ENCODE results near the gene WDFY4. TPM values are rescaled to one million over a fixed set of nuclear protein-coding genes. Genes with fewer than 3 reads are reported as not detected.

Gene WDFY4
- total RNA-seq, 2 experiments from 2014 or later, result 0.11 TPM; not detected in 1

DNA sequence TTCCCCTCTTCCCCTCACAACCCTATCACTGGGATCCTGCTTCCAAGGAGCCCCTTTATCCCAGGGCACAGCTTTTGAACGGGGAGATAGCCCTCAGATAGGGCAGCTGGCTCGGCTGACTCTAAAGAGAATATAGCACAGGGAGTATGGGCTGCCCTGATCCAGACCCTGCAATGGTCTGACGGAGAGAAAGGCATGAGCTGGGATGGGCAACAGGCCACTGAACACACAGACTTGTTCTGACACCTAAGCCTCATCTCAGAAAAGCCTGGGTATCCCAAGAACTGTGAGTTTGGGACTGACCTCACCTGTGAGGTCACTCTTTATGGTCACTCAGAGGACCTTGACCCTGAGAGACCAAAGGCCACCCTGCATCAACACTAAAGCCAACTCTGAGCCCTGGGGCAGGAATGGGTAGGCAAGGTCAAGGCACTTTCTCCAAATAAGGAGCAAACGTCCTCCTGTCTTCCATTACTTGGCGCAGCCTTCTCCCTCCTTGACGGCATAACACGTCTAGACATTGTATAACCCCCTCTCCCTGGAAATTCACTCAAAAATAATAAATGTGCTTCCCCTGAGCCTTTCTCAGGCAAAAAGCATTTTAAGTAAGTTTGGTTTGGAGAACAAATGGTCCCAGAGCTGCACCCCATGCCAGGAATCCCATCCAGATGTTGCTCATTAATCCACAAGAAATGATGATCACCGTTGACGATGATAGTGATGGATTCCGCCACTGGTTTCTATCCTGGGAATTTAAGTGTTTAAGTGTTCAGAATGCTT lies 263.2 kb downstream of the WDFY4 start:
- CTCF ChIA-PET, result no interaction called here

DNA sequence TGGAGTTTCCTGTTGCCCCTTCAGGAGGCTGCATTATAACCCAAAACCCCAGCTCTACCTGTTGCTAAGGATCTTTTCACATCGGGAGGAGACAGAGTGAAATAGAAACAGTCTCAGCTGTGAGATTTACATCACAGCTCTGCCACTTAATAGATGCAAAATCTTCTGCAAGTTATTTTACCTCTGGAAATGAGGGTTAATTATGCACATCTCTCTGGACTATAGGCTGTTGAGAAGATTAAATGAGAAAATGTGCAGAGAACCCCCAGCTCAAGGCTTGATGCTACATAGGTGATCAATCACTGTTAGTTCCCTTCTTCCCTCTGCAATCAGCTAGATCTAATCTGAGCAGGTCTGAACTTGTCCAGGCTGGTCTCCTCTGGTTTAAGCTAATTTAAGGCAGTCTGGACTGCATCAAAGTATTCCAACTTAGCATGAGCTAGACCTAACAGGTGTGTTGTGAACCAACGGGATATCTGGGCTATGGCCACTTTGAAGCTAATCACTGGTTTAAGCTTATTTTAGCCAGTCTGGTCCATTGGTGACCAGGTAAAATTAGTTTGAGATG lies 263.9 kb downstream of the WDFY4 start:
- CTCF ChIA-PET, result no interaction called here
- POLR2A ChIA-PET, result no interaction called here

More for the DNA sequence above, 263.2 kb downstream of the WDFY4 start:
- POLR2A ChIA-PET, result no interaction called here

DNA sequence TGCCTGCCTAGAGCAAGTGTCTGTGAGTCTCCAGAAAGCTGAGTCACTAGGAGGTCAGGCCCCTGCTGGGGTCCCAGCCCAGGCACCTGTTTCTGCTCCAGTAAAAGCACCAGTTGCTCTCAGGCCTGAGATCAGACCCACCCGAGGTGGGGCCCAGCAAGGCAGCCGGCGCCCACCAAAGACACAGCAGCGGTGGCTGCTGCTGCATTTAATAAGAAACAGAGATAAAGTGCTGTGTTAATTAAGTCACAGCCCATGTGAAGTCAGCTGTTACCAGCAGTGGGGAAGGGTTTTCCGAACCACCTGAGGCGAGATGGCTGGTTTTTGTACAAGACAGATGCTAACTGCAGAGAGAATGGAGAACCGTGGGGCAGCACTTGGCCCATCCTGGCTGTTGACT lies 267.0 kb downstream of the WDFY4 start:
- ChIA-PET CTCF (no interaction called here), POLR2A (no interaction called here)

DNA sequence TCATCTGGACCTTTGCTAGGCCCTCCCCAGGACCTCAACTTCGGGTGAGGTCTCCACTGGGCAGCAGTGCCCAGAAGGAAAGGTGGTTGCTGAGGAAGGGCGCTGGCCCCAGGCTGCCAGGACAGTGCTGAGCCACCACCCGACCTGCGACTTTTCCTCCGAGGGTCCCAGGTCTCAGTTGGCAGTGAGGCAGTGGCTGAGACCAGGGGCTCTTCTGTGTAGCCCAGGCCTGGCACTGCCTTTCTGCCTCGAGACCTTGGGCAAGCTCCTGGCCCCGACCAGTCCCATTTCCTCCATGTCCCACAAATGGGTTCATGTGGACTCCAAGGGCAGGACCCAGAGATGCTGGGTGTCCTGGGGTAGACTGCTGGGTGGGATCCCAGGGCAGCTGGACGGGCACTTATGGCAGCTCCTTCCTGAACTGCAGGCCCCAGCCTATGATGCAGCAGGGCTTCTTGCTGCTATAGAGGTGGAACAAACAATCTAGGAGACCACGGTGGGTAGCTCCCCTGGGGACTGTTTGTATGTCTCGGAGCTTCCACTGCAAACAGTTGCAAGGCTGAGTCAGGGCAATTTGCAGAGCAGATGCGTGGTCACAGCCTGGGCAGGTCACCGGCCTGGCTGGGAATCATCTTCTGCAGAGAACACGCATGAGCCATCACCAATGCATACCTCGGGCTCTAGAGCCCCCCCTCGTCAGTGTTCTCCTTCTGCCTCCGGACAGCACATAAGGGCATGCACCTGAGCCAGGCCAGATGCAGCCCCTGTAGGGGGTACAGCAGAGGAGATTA lies 272.9 kb downstream of the WDFY4 start:
- POLR2A ChIA-PET, result no interaction called here

DNA sequence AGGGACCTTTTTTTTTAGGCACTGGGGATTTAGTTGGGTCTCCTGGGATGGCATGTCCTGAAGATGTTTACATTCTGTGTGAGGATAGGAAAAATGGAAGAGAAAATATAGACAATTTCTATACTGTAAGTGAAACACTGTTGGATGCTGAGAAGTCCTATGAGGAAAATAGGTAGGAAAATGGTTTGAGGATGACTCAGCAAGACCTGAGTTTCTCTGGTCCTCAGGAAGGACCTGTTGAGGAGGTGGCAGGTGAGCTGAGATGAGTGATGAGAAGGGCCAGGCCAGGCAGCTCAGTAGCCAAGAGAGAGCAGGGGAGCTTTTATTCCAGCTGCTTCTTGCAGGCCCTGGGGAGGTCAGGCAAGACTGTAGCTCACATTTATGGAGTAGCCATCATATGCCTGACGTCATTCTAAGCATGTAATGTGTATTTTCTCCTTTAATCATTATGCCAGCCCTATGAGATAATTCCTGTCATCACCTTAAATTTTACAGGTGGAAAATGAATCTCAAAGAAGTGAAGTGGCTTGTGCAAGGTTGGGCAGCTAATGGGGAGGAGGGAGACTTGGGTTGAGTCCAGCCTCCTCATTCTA lies 274.0 kb downstream of the WDFY4 start:
- ChIA-PET CTCF (no interaction called here), POLR2A (no interaction called here)

More for the DNA sequence above, 272.9 kb downstream of the WDFY4 start:
- CTCF ChIA-PET, result no interaction called here

DNA sequence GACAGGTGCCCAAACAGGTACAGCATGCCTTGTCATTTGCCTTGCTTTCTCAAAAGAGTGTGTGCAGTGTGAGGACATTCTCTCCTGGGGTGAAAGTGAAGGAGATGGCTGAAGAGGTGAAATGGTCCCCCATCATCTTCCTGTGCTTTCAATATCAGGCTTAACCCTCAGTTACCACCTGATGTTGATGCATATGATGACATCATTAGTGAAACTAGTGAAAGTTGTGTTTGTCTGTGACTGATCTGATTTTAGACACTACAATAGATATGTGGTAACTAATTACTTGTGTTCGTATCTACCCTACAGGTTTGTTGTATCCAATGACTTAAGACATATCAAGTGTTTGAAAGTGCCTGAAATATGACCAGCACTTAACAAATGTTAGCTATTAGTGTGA lies 279.4 kb downstream of the WDFY4 start:
- CTCF ChIA-PET, result no interaction called here
- POLR2A ChIA-PET, result no interaction called here

DNA sequence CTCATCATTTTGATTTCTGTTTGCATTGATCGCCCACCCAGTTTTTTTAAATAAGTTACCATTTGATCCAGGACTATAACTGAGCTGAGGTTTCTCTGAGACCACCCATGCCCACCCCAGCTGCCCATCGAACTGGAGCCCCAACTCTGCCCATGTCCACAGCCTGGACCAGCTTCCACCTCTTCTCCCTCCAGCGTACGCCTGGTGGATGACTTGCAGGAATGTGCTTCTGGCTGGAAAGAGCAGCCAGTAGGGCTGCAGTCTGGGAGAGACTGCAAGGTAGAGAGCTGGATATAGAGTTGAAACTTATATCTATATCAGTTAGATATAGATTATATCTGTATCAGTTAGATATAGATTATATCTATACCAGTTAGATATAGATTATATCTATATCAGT lies 280.8 kb downstream of the WDFY4 start:
- CTCF ChIA-PET, result no interaction called here

DNA sequence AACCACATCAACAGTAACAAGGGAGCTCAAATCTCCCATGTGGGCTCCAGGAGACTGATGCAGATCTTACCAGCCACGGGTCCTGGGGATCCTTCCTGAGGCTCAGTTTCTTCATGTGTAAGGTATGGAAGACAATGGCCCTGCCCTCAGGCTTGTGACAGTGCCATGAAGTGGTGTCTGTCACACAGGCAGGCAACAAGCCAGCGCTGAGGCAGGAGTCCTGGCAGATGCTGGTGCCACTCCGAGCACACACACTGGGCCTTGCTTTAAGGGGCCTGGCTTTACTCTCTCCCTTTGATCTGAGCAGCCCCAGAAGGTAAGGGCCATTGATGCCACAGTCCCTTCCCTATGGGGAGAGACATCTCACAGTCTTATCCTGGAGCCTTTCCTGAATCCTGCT lies 283.4 kb downstream of the WDFY4 start:
- POLR2A ChIA-PET, result no interaction called here
- CTCF ChIA-PET, result no interaction called here

More for the DNA sequence above, 280.8 kb downstream of the WDFY4 start:
- POLR2A ChIA-PET, result no interaction called here

DNA sequence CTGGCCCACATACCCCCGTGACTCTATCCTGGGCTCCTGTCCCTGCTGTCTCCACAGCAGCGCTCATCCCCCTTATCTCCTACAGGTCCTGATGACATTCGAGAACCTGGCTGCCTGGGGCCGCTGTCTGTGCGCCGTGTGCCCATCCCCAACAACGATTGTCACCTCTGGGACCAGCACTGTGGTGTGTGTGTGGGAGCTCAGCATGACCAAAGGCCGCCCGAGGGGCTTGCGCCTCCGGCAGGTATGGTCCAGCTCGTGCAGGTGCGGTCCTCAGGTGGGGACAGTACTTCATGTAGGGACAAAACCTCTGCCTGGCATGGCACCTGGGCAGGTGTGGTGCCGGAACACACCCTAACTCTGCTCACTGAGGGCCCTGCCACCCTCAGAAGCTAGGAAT lies 285.4 kb downstream of the WDFY4 start:
- CTCF ChIA-PET, result no interaction called here
- POLR2A ChIA-PET, result no interaction called here

DNA sequence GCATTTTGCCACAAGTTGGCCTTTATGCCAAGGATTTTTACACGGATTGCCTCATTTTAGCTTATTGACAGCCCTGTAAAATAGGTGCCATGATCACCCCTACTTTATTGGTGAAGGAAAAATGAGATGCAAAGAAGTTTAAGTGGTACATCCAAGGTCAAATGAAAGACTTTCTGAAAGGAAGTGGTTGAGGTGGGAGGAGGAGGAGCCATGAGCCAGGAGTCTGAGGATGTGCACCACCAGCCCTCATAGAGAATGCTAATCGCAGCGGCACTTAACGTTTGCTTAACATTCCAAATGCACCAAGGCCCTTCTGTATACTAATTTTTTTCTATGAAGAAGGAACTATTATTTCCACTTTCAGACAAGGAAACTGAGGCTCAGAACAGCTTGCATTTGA lies 286.0 kb downstream of the WDFY4 start:
- POLR2A ChIA-PET, result no interaction called here

DNA sequence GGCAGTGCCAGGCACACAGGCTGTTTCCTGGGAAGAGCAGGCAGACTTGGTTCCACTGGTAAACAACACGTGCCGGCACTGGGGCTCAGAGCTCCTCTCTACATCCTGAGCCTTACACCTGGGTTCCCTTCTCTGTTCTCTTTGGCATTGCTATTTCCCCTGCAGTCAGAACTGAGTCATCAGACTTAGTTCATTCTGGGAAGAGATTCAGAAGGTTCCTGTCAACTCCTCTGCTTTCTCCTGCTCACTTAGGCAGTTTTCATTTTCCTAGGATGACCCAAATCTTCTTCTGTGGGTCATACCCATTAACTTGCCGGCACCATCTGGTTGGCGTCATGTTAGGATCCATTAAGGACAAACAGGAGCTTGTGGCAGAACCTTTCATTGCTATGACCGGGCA lies 288.4 kb downstream of the WDFY4 start:
- CTCF ChIA-PET, result no interaction called here
- POLR2A ChIA-PET, result no interaction called here

More for the DNA sequence above, 286.0 kb downstream of the WDFY4 start:
- CTCF ChIA-PET, result no interaction called here

DNA sequence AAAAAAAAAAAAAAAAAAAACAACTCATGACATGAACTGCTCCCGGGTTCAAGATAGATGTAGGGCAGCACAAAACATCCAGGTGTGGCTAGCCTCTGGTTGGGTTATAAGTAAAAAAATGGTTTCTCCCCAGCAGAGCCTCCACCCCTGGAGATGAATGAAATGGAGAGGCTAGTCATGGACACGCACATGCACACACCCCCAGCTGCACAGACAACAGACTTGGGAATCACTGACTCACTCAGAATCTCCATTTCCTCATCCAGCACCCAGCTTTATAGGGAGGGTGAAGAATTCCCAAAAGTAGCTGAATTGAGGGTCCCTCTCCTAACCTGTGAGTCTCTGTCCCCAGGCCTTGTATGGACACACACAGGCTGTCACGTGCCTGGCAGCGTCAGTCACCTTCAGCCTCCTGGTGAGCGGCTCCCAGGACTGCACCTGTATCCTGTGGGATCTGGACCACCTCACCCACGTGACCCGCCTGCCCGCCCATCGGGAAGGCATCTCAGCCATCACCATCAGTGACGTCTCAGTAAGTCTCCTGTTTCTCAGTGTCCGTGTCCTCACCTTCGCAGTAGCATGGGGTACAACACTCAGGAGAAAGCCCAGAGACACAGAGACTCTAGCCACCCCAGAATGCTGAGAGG lies 290.0 kb downstream of the WDFY4 start:
- POLR2A ChIA-PET, result no interaction called here
- CTCF ChIA-PET, result no interaction called here

DNA sequence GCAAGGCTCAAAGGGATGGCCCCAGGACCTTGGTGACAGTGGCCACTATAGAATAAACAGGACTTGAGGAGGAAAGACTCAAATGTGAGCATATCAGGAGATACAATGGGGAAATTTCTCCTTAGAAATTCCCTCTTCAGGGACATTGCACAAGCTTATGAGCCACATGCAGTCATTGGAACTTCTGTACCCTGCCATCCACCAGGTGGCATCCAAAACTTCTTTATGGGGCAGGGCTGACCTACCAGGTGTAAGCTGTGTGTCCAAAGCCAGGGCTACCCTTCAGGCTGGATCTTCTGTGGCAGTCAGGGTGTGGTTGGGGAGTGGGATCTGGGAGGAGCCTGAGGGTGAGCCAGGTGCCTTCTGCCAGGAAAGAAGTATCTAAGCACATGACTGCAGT lies 291.5 kb downstream of the WDFY4 start:
- ChIA-PET CTCF (interaction anchor here (0.7 kb wide), 1 partner anchor 532 kb away, joined by 3 read pairs; no protein-coding TSS in a partner anchor), POLR2A (no interaction called here)

DNA sequence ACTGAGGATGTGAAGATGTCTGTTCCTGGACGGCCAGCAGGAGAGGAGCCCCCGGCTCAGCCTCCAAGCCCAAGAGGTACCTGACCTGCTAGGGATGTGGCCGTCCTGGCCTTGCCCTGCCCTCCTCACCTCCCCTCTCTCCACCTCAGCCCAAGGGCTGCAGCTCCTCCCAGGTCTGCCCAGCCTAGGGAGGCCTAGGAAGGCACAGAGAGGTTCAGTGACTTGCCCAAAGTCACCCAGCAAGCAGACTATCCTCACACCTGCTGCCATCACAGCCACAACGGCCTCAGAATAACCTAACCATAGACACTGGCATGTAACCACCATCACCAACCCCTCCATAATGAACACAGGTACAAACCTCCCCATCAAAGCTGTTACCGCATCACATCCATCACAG lies 293.6 kb downstream of the WDFY4 start:
- ChIA-PET CTCF (no interaction called here), POLR2A (no interaction called here)

DNA sequence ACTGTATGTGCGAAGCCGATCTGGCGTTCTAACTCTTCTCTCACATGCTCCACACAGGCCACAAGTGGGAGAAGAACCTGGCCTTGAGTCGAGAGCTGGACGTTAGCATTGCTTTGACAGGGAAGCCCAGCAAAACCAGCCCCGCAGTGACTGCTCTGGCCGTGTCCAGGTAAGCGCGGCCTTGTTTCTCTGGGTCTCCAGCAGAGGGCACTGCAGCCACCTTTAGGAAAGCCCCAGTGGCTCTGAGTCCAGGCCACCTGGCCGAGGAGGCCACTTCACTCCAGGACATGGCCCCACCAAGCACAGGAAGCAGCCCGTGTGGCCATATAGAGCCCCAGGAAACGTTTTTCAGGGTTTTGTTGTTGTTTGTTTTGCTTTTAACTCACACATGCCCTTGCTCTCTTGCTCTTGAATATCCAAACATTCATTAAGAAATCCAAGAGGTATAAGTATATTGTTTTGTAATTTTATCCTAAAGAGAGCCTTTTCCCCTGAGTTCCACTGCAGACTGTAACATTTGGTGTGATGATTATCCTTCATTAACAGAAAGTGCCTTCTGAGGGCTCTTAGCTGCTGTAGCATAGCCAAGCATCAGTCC lies 296.7 kb downstream of the WDFY4 start:
- ChIA-PET CTCF (no interaction called here), POLR2A (no interaction called here)

DNA sequence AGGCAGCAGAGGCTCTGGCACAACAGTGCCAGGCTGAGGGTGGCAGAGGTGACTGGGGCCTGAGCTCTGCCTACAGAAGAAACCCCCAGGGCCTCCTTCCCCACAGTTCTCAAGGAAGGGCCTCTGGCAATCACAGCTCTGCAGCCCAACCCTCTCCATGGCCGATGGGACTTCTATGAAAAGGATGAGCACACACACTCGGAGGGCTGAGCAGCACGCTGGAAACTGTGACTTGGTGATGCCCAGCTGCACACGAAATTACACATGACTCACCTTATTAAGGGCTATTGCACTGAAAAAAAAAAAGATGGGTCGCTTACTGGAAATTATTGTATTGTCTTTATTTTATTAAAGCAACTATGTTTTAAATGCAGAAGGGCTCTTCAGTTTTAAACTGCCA lies 297.9 kb downstream of the WDFY4 start:
- CTCF ChIA-PET, result no interaction called here
- POLR2A ChIA-PET, result no interaction called here

DNA sequence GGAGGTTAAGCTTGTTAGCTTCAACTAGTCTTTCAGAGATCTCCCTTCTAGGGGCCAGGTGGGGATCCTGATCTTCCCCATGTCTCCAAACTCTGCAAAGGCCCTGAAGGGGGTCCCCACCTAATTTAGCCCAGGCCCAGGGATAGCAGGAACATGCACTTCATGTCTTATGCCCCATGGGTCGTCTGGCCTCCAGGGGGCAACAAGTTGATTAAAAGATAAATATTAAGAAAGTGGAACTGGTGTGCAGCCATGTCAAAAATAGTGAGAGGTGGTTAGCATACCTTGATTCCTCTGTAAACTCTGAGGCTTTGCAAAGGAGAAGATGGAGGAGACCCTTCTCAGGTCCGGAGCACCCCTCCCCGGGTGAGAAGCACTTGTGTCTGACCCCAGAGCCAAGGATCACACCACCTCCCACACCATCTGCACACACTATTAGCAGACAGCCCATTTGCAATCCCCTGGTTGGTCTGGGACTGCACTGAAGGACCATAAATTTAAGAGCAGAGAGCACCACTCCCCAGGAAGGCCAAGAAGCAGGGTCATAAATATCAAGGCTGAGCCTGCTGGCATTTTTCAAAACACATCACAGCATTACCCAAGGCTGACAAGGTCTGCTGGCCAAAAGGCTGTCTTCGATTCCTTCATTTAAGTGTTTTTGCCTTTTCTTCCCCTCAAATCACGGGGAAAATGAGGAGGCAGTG lies 299.1 kb downstream of the WDFY4 start:
- ChIA-PET CTCF (no interaction called here), POLR2A (no interaction called here)

DNA sequence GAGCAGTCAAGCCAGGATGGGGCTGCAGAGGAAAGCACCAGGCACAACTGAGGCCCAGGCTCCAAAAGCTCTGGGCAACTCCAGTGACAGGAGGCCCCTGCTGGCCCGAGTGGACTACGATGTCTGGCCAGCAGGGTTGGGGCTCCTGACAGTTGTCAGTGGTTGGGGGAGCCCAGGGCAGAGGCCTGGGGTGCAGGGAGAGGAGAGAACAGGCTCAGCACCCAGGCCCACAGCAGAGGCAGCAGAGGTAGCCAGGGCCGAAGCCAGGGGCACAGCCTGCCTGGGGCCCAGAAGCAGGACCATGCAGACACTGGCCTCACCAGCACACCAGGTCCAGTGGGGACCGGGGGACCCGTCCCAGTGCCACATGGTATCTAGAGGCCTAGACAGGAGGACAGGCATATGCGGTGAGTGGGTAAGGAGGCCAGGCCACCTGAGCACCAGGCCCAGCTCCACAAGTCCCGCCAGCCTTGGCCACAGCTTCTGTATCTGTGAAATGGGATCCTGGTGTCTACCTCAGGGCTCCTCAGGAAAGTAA lies 301.0 kb downstream of the WDFY4 start:
- ChIA-PET POLR2A (no interaction called here), CTCF (no interaction called here)

DNA sequence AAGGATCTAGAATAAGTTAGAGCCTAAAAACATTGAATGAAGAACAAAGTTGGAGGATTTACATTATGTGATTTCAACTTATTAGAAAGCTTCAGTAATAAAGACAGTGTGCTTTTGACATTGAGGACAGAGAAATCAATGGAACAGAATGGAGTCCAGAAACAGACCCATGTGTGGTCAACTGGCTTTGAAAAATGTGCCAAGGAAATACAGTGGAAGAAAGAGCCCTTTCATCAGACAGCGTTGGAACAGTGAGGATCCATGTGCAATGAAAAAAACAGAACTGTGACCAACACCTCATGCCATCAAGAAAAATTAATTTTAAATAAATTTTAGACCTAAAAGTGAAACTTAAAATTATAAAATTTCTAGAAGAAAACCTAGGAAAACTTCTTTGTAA lies 305.6 kb downstream of the WDFY4 start:
- POLR2A ChIA-PET, result no interaction called here
- CTCF ChIA-PET, result no interaction called here
